ENCODE results near the gene PITHD1.
"Not testable (repeated sequence)": the region's sequence is repeated elsewhere in the genome, so short reads cannot be mapped to it uniquely, and the experiment has no call there.

PITHD1 gene

GRCh38 chr1:23777979-23778814, at the start of gene PITHD1:
PITHD1 (plus strand) TSS chr1:23778418; CDS start chr1:23778516, 98 bp downstream.
- peak; percentile 95 for DNase-seq

- DNase-seq, result no peak
Measured at GRCh38 chr1:23732363-23733224, 45.6 kb upstream of the PITHD1 start.

GRCh38 chr1:23733281-23733680, 44.9 kb upstream of the PITHD1 start:
- not testable (repeated sequence) for DNase-seq

- no peak for DNase-seq
Measured at GRCh38 chr1:23736437-23737134, 41.6 kb upstream of the PITHD1 start.

- DNase-seq, result no peak
Measured at GRCh38 chr1:23741609-23742008, 36.6 kb upstream of the PITHD1 start.

- DNase-seq, result peak; percentile 84
Measured at GRCh38 chr1:23742670-23743286, 35.4 kb upstream of the PITHD1 start.

GRCh38 chr1:23743287-23744152, 34.7 kb upstream of the PITHD1 start, which contains the start of gene ELOA:
ELOA (plus strand) TSS chr1:23743471; CDS start chr1:23743504, 33 bp downstream.
- DNase-seq, result peak; percentile 88

GRCh38 chr1:23745515-23745914, 32.7 kb upstream of the PITHD1 start:
- peak; percentile 54 for DNase-seq

GRCh38 chr1:23748016-23748415, 30.2 kb upstream of the PITHD1 start:
- no peak for DNase-seq

- peak; percentile 76 for DNase-seq
Measured at GRCh38 chr1:23751050-23751814, 27.0 kb upstream of the PITHD1 start.

- DNase-seq, result no peak
Measured at GRCh38 chr1:23751815-23752200, 26.4 kb upstream of the PITHD1 start.

- no peak for DNase-seq
Measured at GRCh38 chr1:23752909-23753308, 25.3 kb upstream of the PITHD1 start.

GRCh38 chr1:23756676-23757075, 21.5 kb upstream of the PITHD1 start:
- DNase-seq, result no peak

- DNase-seq, result no peak
Measured at GRCh38 chr1:23757812-23758211, 20.4 kb upstream of the PITHD1 start.

GRCh38 chr1:23759277-23759676, 18.9 kb upstream of the PITHD1 start:
- DNase-seq, result no peak

- DNase-seq, result peak; percentile 28
Measured at GRCh38 chr1:23763041-23763577, 15.1 kb upstream of the PITHD1 start.

- DNase-seq, result no peak
Measured at GRCh38 chr1:23768733-23769132, 9.5 kb upstream of the PITHD1 start.

- DNase-seq, result peak; percentile 94
Measured at GRCh38 chr1:23772049-23772853, 6.0 kb upstream of the PITHD1 start.

GRCh38 chr1:23772854-23773242, 5.4 kb upstream of the PITHD1 start:
- no peak for DNase-seq

Measured in NCI-H82 (cell line).